B cell (primary cell): ENCODE results near the gene NOVA1. TPM values are rescaled to one million over a fixed set of nuclear protein-coding genes. Genes with fewer than 3 reads are reported as not detected.

Experiments used
- ATAC-seq: fragments of 200-7000 bp; cut with Tn5 transposase; one replicate; pipeline ENCODE4 v1.10.0; 2021; ENCODE audit warnings: low read depth, mild to moderate bottlenecking, moderate number of reproducible peaks, moderate library complexity
- CTCF ChIA-PET: fragments of 350-600 bp; sonication (Branson Sonifier 250); formaldehyde crosslinking; loops from one replicate; lab custom pipeline; 2021; ENCODE audit warnings: antibody characterized with exemption, inconsistent platforms; lab: Charles Lee
- POLR2A ChIA-PET: fragments of 350-600 bp; sonication (Branson Sonifier 250); formaldehyde crosslinking; loops from one replicate; lab custom pipeline; 2021; ENCODE audit warnings: antibody characterized with exemption; lab: Charles Lee
- DNase-seq: peaks from one replicate; pipeline ENCODE4 v3.0.0; 2013
- H2AFZ ChIP-seq: 2 replicates; pipeline ENCODE4 v1.6.1; 2012; ENCODE audit warnings: mild to moderate bottlenecking, low read depth, low read length; ENCODE audit not compliant: insufficient read depth, poor library complexity, severe bottlenecking
- H3K27ac ChIP-seq, 2 donors: 1 replicate in 1 of 2; 2 replicates in 1 of 2; pipeline ENCODE4 v1.5.1; 2012 to 2013; ENCODE audit warnings: low read length in 2 of 2, mild to moderate bottlenecking in 2 of 2, moderate library complexity in 1 of 2
- H3K27me3 ChIP-seq, 4 experiments: fragments of 200-600 bp in 1 of 4; sonication (generic) in 1 of 4; replicated peaks in 1 of 4; 1 replicate in 2 of 4; 2 replicates in 2 of 4; pipeline versions ENCODE4 v1.6.1 to v1.7.0; 2013 to 2016; ENCODE audit warnings: low read length in 3 of 4, mild to moderate bottlenecking in 2 of 4, mixed read lengths in 1 of 4, moderate library complexity in 1 of 4; ENCODE audit not compliant: insufficient read depth in 4 of 4, control insufficient read depth in 3 of 4; ENCODE audit errors: control extremely low read depth in 1 of 4
- H3K36me3 ChIP-seq, 2 experiments: replicated peaks in 1 of 2; 1 replicate in 1 of 2; 2 replicates in 1 of 2; pipeline versions ENCODE4 v1.6.1 to v1.7.1; 2013; ENCODE audit warnings: low read length in 1 of 2; ENCODE audit not compliant: insufficient read depth in 2 of 2, control insufficient read depth in 1 of 2; ENCODE audit errors: control extremely low read depth in 1 of 2, extremely low read depth in 1 of 2
- H3K4me1 ChIP-seq, 2 donors: fragments of 200-600 bp in 1 of 2; sonication (generic) in 1 of 2; 1 replicate in 1 of 2; 2 replicates in 1 of 2; pipeline versions ENCODE4 v1.5.1 to v1.6.1; 2013 to 2017; ENCODE audit warnings: low read length in 2 of 2; ENCODE audit not compliant: control insufficient read depth in 2 of 2, insufficient read depth in 2 of 2
- H3K4me2 ChIP-seq: replicated peaks from 2 replicates; pipeline ENCODE3; 2012; ENCODE audit warnings: mild to moderate bottlenecking, low read depth, low read length; ENCODE audit not compliant: poor library complexity, severe bottlenecking
- H3K4me3 ChIP-seq, 5 experiments: fragments of 200-600 bp in 1 of 5; sonication (generic) in 1 of 5; 1 replicate in 3 of 5; 2 replicates in 2 of 5; pipeline versions ENCODE4 v1.5.1 to v1.7.0; 2011 to 2016; ENCODE audit warnings: low read length in 4 of 5, mild to moderate bottlenecking in 4 of 5, low read depth in 2 of 5, control low read depth in 1 of 5, moderate library complexity in 1 of 5; ENCODE audit not compliant: insufficient read depth in 1 of 5; ENCODE audit errors: control extremely low read depth in 1 of 5, extremely low read depth in 1 of 5
- H3K79me2 ChIP-seq: fragments of 200-600 bp; sonication (generic); one replicate; pipeline ENCODE4 v1.6.0; 2016; ENCODE audit warnings: low read length; ENCODE audit not compliant: control insufficient read depth, insufficient read depth
- H3K9ac ChIP-seq: fragments of 200-600 bp; sonication (generic); 2 replicates; pipeline ENCODE4 v1.6.1; 2017; ENCODE audit warnings: mild to moderate bottlenecking, low read length, moderate library complexity
- H3K9me3 ChIP-seq, 3 donors: one replicate each; pipeline versions ENCODE4 v1.6.1 to v1.7.1; 2013; ENCODE audit warnings: low read length in 2 of 3; ENCODE audit not compliant: control insufficient read depth in 2 of 3, insufficient read depth in 1 of 3; ENCODE audit errors: control extremely low read depth in 1 of 3
- H4K20me1 ChIP-seq: 2 replicates; pipeline ENCODE4 v1.6.0; 2012; ENCODE audit warnings: mild to moderate bottlenecking, low read length; ENCODE audit not compliant: insufficient read depth, control insufficient read depth, poor library complexity, severe bottlenecking
- H3K27ac Mint-ChIP-seq: one replicate; pipeline ENCODE4 v1.8.0; 2021; ENCODE audit warnings: mixed read lengths
- H3K27me3 Mint-ChIP-seq: one replicate; pipeline ENCODE4 v1.8.0; 2021; ENCODE audit warnings: mixed read lengths
- H3K4me1 Mint-ChIP-seq: one replicate; pipeline ENCODE4 v1.8.0; 2021; ENCODE audit warnings: mixed read lengths
- H3K4me3 Mint-ChIP-seq: one replicate; pipeline ENCODE4 v1.8.0; 2021; ENCODE audit warnings: mixed read lengths
- H3K9me3 Mint-ChIP-seq: one replicate; pipeline ENCODE4 v1.8.0; 2022; ENCODE audit warnings: mixed read lengths; ENCODE audit not compliant: insufficient read depth
- CTCF ChIP-seq: fragments of 200-600 bp; IDR thresholded peaks from one replicate; pipeline ENCODE4 v1.8.0; 2022; ENCODE audit warnings: antibody characterized with exemption, mild to moderate bottlenecking
- EZH2 ChIP-seq: IDR thresholded peaks from 2 replicates; pipeline ENCODE4 v1.6.1; 2012; ENCODE audit warnings: borderline replicate concordance, low read depth, mild to moderate bottlenecking, moderate library complexity, low read length; ENCODE audit not compliant: insufficient read depth, poor library complexity, severe bottlenecking
- WGBS: methylation state at CpG from one replicate; pipeline ENCODE4 v1.1.5; 2013; ENCODE audit warnings: missing lambda C conversion rate; ENCODE audit not compliant: insufficient coverage; 5-methylcytosine and 5-hydroxymethylcytosine counted together
- intact Hi-C: fragments of 100-400 bp; cut with micrococcal nuclease; formaldehyde crosslinking; loops from one replicate; pipeline ENCODE4 v1.10.0; 2022
- polyA plus RNA-seq: library from polyadenylated mRNA; depleted of rRNA; stranded (reverse); fragments of >200 nt; gene quantifications from 2 replicates; pipeline ENCODE4 v1.2.3, GENCODE V29; 2012
- total RNA-seq, 2 donors: library from RNA; stranded (reverse); fragments of 120-200 nt in 1 of 2; gene quantifications; 1 replicate in 1 of 2; 2 replicates in 1 of 2; pipeline versions ENCODE4 v1.2.3 to v1.2.4, GENCODE V29; 2013 to 2022

NOVA1 gene
- total and polyA plus RNA-seq, 2 donors (not counting 1 experiment from before 2014, with no cell fraction given): not detected

GRCh38 chr14:26626256-26626655, 28.4 kb upstream of the NOVA1 start:
- no peak for TF ChIP-seq CTCF
- TF ChIP-seq EZH2: no peak
- Mint-ChIP-seq H3K9me3 (no peaks in the 10 kb centered on the region), H3K4me3 (no peak overlapping the region), H3K27ac (no peak overlapping the region), H3K4me1 (no peaks in the 10 kb centered on the region), H3K27me3 (no peaks in the 10 kb centered on the region)
- CTCF ChIA-PET: no interaction called here
- POLR2A ChIA-PET: no interaction called here
- no peaks in the 10 kb centered on the region for H3K27me3 ChIP-seq
- DNase-seq (no peak), ATAC-seq (no peak)
- no peaks in the 10 kb centered on the region for H3K4me1 ChIP-seq
- no peaks in the 10 kb centered on the region for H3K9me3 ChIP-seq
- no peaks in the 10 kb centered on the region for H3K36me3 ChIP-seq
- H3K4me2 ChIP-seq: no peak overlapping the region
- no peaks in the 10 kb centered on the region for H3K79me2 ChIP-seq
- H3K4me3 ChIP-seq: no peak overlapping the region
- no peak overlapping the region for H3K27ac ChIP-seq
- intact Hi-C loops: no loop called here
- no peak overlapping the region for H2AFZ ChIP-seq
- no peaks in the 10 kb centered on the region for H4K20me1 ChIP-seq
- H3K9ac ChIP-seq: no peak overlapping the region

GRCh38 chr14:26622611-26623010, 24.8 kb upstream of the NOVA1 start:
- H4K20me1 ChIP-seq: no peaks in the 10 kb centered on the region
- DNase-seq (no peak), ATAC-seq (no peak)
- no peak overlapping the region for H2AFZ ChIP-seq
- H3K79me2 ChIP-seq: no peaks in the 10 kb centered on the region
- Mint-ChIP-seq H3K4me3 (no peak overlapping the region), H3K9me3 (no peaks in the 10 kb centered on the region), H3K27me3 (no peaks in the 10 kb centered on the region), H3K27ac (no peak overlapping the region), H3K4me1 (no peaks in the 10 kb centered on the region)
- TF ChIP-seq CTCF: no peak
- TF ChIP-seq EZH2: no peak
- no peak overlapping the region for H3K27ac ChIP-seq
- no peak overlapping the region for H3K4me3 ChIP-seq
- no peaks in the 10 kb centered on the region for H3K36me3 ChIP-seq
- no peak overlapping the region for H3K9ac ChIP-seq
- peaks cover 0 to 1% (median 0%) of the 10 kb centered on the region in 3 donors for H3K9me3 ChIP-seq
- intact Hi-C loops: no loop called here
- CTCF ChIA-PET: no interaction called here
- WGBS: no CpG with 5 or more reads among the region's 1 CpG
- POLR2A ChIA-PET: no interaction called here
- H3K4me1 ChIP-seq: no peaks in the 10 kb centered on the region
- H3K4me2 ChIP-seq: no peak overlapping the region
- H3K27me3 ChIP-seq: no peaks in the 10 kb centered on the region
